ENCODE data around the gene EPHA3.

Gene EPHA3

GRCh38 chr3:89087851-89088250, 19.6 kb upstream of the EPHA3 start:
- ATAC-seq, result no peak
- TF ChIP-seq ZFP3 (CRISPR knock-in tag; IDR thresholded peaks at IDR 0.05), result no peak
- TF ChIP-seq ZNF70 (CRISPR knock-in tag; IDR thresholded peaks at IDR 0.05), result no peak
- no peak for TF ChIP-seq ZC3H10 (CRISPR knock-in tag; IDR thresholded peaks at IDR 0.05)
- TF ChIP-seq ISL1 (CRISPR knock-in tag; IDR thresholded peaks at IDR 0.05), result no peak
- TF ChIP-seq TOX (CRISPR knock-in tag; IDR thresholded peaks at IDR 0.05; ENCODE audit: borderline replicate concordance), result no peak
- no peak for TF ChIP-seq ZFP30 (CRISPR knock-in tag; IDR thresholded peaks at IDR 0.05)
- no peak for TF ChIP-seq CSDC2 (CRISPR knock-in tag; IDR thresholded peaks at IDR 0.05)
- no peak for TF ChIP-seq SNAI2 (CRISPR knock-in tag; IDR thresholded peaks at IDR 0.05)
- no peak for TF ChIP-seq BACH2 (CRISPR knock-in tag; IDR thresholded peaks at IDR 0.05; ENCODE audit: borderline replicate concordance)
- no peak for TF ChIP-seq ESRRG (CRISPR knock-in tag; IDR thresholded peaks at IDR 0.05)
- no peak for TF ChIP-seq CREB5 (CRISPR knock-in tag; IDR thresholded peaks at IDR 0.05; ENCODE audit: low read depth)
- no peak for TF ChIP-seq PPARA (CRISPR knock-in tag; IDR thresholded peaks at IDR 0.05; ENCODE audit: borderline replicate concordance)

- ATAC-seq, result no peak
Observed at GRCh38 chr3:89098173-89098572, 9.2 kb upstream of the EPHA3 start.

More at GRCh38 chr3:89098173-89098572, 9.2 kb upstream of the EPHA3 start:
- TF ChIP-seq ZFP30 (CRISPR knock-in tag; IDR thresholded peaks at IDR 0.05) (no peak), POU6F1 (CRISPR knock-in tag; IDR thresholded peaks at IDR 0.05; ENCODE audit: borderline replicate concordance, low read depth) (no peak), TCF4 (CRISPR knock-in tag; IDR thresholded peaks at IDR 0.05; ENCODE audit: borderline replicate concordance) (no peak), OSR1 (CRISPR knock-in tag; IDR thresholded peaks at IDR 0.05) (no peak), CREB5 (CRISPR knock-in tag; IDR thresholded peaks at IDR 0.05; ENCODE audit: low read depth) (no peak), ESRRG (CRISPR knock-in tag; IDR thresholded peaks at IDR 0.05) (no peak), ARNTL (CRISPR knock-in tag; IDR thresholded peaks at IDR 0.05; ENCODE audit: borderline replicate concordance, low read depth) (no peak), TOX (CRISPR knock-in tag; IDR thresholded peaks at IDR 0.05; ENCODE audit: borderline replicate concordance) (no peak), TSHZ2 (CRISPR knock-in tag; IDR thresholded peaks at IDR 0.05) (no peak), ZC3H10 (CRISPR knock-in tag; IDR thresholded peaks at IDR 0.05) (no peak), ZNF8 (CRISPR knock-in tag; IDR thresholded peaks at IDR 0.05) (no peak), GLIS3 (CRISPR knock-in tag; IDR thresholded peaks at IDR 0.05) (no peak), BACH2 (CRISPR knock-in tag; IDR thresholded peaks at IDR 0.05; ENCODE audit: borderline replicate concordance) (no peak), PATZ1 (CRISPR knock-in tag; IDR thresholded peaks at IDR 0.05; ENCODE audit: borderline replicate concordance) (no peak), CSDC2 (CRISPR knock-in tag; IDR thresholded peaks at IDR 0.05) (no peak), ZFP3 (CRISPR knock-in tag; IDR thresholded peaks at IDR 0.05) (no peak)
